ENCODE results near the gene OR1F1. TPM values are rescaled to one million over a fixed set of nuclear protein-coding genes. Genes with fewer than 3 reads are reported as not detected.
"Not testable (repeated sequence)": the region's sequence is repeated elsewhere in the genome, so short reads cannot be mapped to it uniquely, and the experiment has no call there.

Gene OR1F1
- total RNA-seq, 3 donors from 2014 or later: not detected

DNA sequence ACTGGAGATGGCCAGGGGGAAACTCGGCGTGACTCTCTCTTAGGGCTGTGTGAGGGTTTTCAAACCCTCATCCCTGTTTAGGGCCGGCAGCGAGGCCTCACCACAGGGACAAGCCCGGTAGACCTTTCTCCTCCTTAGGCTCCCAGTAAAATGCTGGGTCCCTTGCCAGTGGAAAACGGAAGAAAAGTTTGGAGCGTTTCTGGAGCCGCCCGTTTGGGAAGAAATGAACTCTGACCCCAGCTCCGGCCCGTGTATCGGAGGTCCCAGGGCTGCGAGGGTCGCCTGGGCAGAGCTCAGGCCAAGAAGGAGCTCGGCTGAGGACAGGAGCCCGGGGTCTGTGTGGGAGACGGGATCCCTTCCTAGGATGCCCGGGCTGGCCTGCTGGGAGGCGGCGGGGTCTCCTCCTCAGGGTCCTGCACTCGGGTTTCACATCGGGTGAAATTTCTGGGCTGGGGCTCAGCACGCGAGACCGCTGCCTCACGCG lies 29.9 kb upstream of the OR1F1 start:
- H3K4me3 Mint-ChIP-seq: peak overlapping the region; percentile 79
- peak; percentile 23 for DNase-seq
- H3K27me3 Mint-ChIP-seq (ENCODE audit: low read depth): no peaks in the 10 kb centered on the region
- no peaks in the 10 kb centered on the region for H3K36me3 Mint-ChIP-seq (ENCODE audit: insufficient read depth)
- peaks cover 21% of the 10 kb centered on the region for H3K4me1 Mint-ChIP-seq (ENCODE audit: low read depth)
- peak; percentile 12 to 18 for ATAC-seq
- peaks cover 15% of the 10 kb centered on the region for H3K9me3 Mint-ChIP-seq

DNA sequence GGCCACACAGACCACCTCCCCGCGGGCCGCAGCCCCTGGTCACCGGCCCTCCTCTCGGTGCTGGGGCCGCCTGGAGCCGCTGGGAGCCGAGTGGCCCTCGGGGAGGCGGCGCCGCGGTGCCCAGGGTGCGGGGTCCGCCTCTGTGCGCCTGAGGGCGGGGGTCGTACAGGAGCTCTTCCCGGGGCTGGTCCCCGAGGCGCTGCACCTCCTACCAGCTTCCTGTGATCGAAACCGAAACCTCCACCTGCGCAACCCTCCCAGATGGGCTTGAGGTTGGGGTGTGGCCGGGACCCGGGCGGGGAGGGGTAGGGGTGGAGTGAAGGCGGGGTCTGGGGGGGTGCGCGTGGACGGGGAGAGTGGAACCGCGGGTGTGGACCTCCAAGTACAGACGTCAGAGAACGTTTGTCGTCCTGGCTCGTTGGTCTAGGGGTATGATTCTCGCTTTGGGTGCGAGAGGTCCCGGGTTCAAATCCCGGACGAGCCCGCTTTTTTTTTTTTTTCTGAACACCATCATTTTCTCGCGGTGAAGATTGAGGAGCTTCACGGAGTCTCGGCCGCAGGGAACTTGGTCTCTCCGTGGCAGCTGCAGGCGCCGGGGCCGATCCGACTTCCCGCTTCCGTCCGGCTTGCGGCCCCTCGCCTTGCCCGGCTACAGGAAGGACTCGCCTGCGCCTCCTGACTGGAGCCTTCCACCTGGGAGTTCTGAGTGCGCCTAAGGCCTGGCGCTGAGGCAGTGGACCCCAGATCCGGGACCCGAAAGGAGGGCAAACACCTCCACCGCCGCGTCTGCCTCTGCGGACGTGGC lies 29.3 kb upstream of the OR1F1 start:
- ATAC-seq: peak; percentile 81 to 85
- Mint-ChIP-seq H3K4me1 (ENCODE audit: low read depth) (peaks cover 22% of the 10 kb centered on the region), H3K9me3 (peaks cover 15% of the 10 kb centered on the region), H3K36me3 (ENCODE audit: insufficient read depth) (no peaks in the 10 kb centered on the region), H3K27me3 (ENCODE audit: low read depth) (no peaks in the 10 kb centered on the region), H3K4me3 (peak overlapping the region; percentile 86)
- peak; percentile 96 for DNase-seq

DNA sequence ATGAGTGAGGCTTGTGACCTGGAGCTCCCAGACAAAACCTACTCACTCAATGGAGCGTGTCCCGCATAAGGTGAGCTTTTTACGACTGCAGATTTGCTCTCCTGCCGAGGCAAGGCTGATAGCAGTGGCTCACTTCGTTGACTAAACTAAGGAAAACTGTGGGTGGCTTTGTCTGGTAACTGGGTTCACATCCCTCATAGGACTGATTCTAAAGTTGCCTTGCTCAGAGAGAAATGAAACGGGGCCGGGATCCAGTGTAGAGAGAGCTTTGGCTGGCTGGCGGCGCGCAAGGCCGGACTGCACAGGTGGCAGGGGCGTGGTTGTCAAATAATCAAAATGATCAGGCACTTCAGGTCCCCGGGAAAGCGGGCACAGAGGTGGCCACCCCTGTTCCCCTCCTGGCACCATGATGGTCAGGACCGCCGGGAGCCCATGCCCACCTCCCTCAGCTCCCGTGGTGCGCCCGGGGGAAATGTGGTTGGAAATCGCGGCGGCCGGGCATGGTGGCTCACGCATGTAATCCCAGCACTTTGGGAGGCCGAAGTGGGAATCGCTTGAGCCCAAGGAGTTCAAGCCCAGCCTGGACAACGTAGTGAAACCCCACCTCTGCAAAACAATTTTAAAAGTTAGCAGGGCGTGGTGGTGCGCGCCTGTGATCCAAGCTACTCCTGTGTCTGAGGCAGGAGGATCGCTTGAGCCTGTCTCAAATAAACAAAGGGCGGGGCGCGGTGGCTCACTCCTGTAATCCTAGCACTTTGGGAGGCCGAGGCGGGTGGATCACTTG lies 26.6 kb upstream of the OR1F1 start:
- no peaks in the 10 kb centered on the region for H3K27me3 Mint-ChIP-seq (ENCODE audit: low read depth)
- H3K4me3 Mint-ChIP-seq: no peak overlapping the region
- peaks cover 28% of the 10 kb centered on the region for H3K4me1 Mint-ChIP-seq (ENCODE audit: low read depth)
- ATAC-seq: no peak
- peaks cover 8% of the 10 kb centered on the region for H3K9me3 Mint-ChIP-seq
- no peaks in the 10 kb centered on the region for H3K36me3 Mint-ChIP-seq (ENCODE audit: insufficient read depth)
- DNase-seq: no peak

DNA sequence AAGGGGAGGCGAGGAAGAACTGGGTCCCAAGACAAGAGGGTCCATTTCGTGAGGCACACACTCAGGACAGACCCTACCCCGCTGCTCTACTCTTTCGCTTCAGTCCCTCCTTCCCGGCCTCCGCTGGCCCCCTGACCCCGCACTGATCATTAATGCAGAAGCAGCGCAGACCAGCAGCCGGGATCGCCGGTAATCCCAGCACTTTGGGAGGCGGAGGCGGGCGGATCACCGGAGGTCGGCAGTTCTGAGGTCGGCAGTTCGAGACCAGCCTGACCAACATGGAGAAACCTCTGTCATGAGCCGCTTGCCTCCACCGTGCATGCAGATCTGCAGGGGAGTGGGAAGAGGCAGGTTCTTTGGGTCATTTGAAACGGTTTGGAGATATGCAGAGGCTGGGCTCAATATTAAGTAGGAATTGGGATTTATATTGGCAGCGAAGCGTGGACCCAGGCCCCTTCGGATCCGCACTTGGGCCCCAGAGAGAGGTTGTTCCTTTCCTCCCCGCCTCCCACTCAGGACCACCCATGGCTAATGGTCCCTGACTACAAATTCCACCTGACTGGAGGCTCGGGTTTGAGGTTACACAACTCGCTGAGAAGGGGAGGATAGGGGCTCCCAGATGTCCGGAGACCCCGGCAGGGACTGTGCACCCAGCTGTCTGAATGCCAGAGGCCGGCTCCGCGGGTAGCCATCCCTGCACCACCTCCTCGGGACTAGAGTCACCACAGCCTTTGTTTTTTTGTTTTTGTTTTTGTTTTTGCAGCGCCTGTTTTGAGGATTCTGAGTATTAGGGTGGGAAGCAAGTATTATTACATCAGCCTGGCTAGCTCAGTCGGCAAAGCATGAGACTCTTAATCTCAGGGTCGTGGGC lies 23.6 kb upstream of the OR1F1 start:
- no peak for DNase-seq
- H3K27me3 Mint-ChIP-seq (ENCODE audit: low read depth): no peaks in the 10 kb centered on the region
- no peak for ATAC-seq
- H3K36me3 Mint-ChIP-seq (ENCODE audit: insufficient read depth): no peaks in the 10 kb centered on the region
- peaks cover 16% of the 10 kb centered on the region for H3K4me1 Mint-ChIP-seq (ENCODE audit: low read depth)
- H3K9me3 Mint-ChIP-seq: no peaks in the 10 kb centered on the region
- no peak overlapping the region for H3K4me3 Mint-ChIP-seq

DNA sequence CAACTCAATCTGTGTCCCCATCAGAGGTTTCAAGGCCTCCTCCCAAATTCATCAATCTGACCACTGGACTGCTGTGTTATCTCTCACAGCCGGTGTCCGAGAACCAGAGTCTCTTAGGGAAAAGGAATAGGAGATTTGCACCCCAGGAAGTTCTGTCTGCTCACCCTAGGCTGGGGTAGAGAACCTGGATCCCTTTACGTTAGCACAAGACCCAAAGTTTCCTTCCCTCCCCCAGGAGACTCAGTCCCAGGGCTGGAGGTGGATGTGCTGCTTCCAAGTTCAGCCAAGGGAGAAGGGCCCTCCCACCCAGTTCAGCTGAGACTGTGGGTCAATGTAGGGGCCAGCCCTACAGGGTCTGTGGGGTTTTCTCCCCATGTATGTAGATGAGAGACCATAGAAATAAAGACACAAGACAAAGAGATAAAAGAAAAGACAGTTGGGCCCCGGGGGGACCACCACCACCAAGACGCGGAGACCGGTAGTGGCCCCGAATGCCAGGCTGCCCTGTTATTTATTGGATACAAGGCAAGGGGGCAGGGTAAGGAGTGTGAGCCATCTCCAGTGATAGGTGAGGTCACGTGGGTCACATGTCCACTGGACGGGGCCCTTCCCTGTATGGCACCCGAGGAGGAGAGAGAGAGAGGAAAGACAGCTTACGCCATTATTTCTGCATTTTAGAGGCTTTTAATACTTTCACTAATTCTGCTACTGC lies 22.7 kb upstream of the OR1F1 start:
- no peaks in the 10 kb centered on the region for H3K9me3 Mint-ChIP-seq
- no peaks in the 10 kb centered on the region for H3K36me3 Mint-ChIP-seq (ENCODE audit: insufficient read depth)
- peak in 1 of 2 donors; percentile 19 for ATAC-seq
- no peaks in the 10 kb centered on the region for H3K27me3 Mint-ChIP-seq (ENCODE audit: low read depth)
- DNase-seq: no peak
- peaks cover 8% of the 10 kb centered on the region for H3K4me1 Mint-ChIP-seq (ENCODE audit: low read depth)
- H3K4me3 Mint-ChIP-seq: peak overlapping the region; percentile 56

DNA sequence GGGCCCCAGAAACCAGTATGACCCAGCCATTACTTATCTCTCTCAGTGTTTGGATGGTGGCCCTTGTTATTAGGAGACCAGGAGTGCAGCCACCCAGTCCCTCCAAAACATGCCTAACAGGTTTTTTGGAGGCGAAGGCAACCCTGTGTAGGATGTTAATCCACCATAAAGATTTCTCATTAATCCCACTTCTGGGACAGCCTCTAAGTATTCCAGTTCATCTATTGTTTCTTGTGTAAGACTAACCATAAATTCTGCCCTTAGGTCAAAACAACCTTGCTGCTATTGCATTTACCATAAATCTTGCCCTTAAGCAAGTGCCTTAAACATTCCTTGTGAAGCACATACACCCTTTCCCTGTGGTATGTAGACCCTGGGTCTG lies 21.5 kb upstream of the OR1F1 start:
- Mint-ChIP-seq H3K36me3 (ENCODE audit: insufficient read depth) (no peaks in the 10 kb centered on the region), H3K27me3 (ENCODE audit: low read depth) (peaks cover 6% of the 10 kb centered on the region), H3K4me1 (ENCODE audit: low read depth) (peaks cover 16% of the 10 kb centered on the region), H3K4me3 (no peak overlapping the region), H3K9me3 (no peaks in the 10 kb centered on the region)
- no peak for ATAC-seq
- no peak for DNase-seq

DNA sequence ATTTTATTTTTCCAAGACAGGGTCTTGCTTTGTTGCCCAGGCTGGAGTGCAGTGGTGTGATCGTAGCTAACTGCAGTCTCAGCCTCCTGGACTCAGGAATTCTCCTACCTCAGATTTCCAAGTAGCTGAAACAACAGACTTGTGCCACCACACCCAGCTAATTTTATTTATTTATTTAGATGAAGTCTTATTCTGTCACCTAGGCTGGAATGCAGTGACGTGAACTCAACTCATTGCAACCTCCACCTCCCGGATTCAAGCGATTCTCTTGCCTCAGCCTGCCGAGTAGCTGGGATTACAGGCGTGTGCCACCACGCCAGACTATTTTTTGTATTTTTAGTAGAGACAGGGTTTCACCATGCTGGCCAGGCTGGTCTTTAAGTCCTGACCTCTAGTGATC lies 19.3 kb upstream of the OR1F1 start:
- not testable (repeated sequence) for H3K36me3 Mint-ChIP-seq (ENCODE audit: insufficient read depth); ATAC-seq; H3K9me3 Mint-ChIP-seq

DNA sequence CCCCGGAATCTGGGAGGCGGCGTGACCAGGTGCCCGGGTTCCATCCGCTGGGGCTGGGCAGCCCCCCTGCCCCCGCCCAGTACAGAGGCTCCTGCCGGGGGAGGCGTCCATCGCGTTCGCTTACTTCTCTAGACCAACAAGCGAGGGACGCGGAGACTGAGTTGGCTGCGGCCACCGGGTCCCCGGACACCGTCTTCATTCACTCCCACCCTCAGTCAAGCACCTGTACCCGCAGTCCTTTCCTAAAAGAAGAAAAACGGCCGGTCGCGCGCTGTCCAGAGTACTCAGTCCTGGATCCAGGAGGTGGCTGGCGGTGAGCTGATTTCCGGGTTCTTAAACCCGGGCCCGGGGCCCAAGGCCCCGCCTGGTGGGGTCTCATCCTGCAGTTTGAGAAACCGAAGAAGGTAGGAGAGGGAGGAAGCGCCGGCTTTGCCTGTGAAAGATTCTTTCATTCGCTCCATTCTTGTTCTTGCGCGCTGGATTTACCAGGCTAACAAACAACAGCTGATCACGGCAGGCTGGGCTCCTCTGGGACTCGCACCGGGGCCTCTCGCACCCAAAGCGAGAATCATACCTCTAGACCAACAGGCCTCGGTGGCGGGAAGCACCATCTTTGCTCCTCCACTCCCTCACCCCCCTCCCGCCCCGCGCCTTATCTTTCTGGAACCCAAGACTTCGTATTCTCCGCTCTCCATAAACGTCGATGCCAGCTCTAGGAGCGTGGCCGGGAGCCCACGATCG lies 17.4 kb upstream of the OR1F1 start:
- peak; percentile 7 to 12 for ATAC-seq
- Mint-ChIP-seq H3K4me3 (peak overlapping the region; percentile 76), H3K9me3 (no peaks in the 10 kb centered on the region), H3K4me1 (ENCODE audit: low read depth) (peaks cover 29% of the 10 kb centered on the region), H3K36me3 (ENCODE audit: insufficient read depth) (no peaks in the 10 kb centered on the region), H3K27me3 (ENCODE audit: low read depth) (peaks cover 31% of the 10 kb centered on the region)
- no peak for DNase-seq

More for the DNA sequence above, 19.3 kb upstream of the OR1F1 start:
- H3K4me3 Mint-ChIP-seq, DNase-seq: not testable (repeated sequence)
- peaks cover 25% of the 10 kb centered on the region for H3K4me1 Mint-ChIP-seq (ENCODE audit: low read depth)
- peaks cover 19% of the 10 kb centered on the region for H3K27me3 Mint-ChIP-seq (ENCODE audit: low read depth)

DNA sequence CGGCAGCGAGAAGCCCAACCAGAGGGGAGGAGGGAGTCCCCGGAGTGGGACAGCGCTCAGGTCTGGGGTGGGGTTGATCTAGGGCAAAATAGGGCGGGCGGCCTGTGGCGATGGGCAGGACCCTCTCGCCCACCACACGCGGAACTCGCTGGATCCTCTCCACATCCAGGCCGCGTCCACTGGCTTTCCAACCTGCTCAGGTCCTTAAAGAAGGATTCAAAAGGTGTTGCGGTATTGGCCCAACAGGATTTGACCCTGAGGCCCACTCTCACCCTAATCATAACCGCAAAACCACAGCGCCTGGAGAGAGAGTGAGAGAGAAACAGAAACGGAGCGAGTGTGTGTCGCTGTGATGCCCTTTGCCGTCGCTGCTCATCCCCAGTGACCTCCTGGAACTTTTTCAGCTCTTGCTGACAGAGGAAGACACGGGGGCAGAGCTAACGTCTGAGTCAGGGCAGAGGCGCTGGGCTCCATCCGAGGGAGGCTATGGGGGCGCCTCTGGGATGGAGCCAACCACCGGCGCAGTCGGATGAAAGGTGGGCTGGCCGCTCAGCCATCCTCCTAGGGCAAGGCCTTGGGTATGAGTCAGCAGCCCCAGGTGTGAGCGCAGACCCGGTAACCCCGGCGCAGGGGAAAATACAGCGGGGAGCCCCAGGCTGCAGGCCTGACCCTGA lies 16.7 kb upstream of the OR1F1 start:
- DNase-seq: peak; percentile 70
- Mint-ChIP-seq H3K27me3 (ENCODE audit: low read depth) (peaks cover 39% of the 10 kb centered on the region), H3K9me3 (no peaks in the 10 kb centered on the region)

DNA sequence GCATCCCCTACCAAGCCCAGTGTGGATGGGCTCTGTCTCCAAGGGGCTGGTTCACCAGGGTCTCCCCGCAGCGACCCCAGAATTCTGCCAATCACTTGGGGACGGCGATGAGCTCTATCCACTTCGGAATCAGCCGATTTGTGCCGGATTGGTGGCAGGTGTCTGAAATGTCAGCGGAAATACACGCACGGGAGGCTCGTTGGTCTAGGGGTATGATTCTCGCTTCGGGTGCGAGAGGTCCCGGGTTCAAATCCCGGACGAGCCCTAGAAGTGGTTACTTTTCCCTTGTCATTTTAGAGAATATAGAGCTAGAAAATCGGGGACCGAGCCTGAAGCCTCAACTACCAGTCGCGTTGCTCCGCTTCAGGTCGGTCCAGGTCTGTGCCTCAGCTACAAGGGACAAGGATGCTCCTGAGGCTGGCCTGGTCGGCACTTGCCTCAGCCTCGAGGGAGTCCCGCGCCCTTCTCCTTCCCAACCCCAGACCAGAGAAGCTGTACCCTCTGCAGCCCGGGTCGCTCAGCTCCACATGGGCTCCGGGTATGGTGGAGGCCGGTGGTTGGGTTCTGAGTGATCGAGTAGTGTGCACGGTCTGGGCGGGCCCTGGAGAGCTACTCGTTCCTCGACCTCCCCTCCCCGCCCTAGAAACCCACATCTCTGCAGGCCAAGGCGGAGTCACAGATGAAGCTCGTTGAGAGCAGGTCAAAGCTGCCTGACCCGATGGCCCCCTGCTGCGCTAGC lies 16.0 kb upstream of the OR1F1 start:
- Mint-ChIP-seq H3K36me3 (ENCODE audit: insufficient read depth) (no peaks in the 10 kb centered on the region), H3K27me3 (ENCODE audit: low read depth) (peaks cover 45% of the 10 kb centered on the region), H3K4me3 (peak overlapping the region; percentile 76), H3K4me1 (ENCODE audit: low read depth) (peaks cover 31% of the 10 kb centered on the region), H3K9me3 (no peaks in the 10 kb centered on the region)
- ATAC-seq (peak; percentile 31 to 38), DNase-seq (peak; percentile 40)

More for the DNA sequence above, 16.7 kb upstream of the OR1F1 start:
- H3K4me1 Mint-ChIP-seq (ENCODE audit: low read depth): peaks cover 31% of the 10 kb centered on the region
- peak overlapping the region; percentile 76 for H3K4me3 Mint-ChIP-seq
- ATAC-seq: peak; percentile 71 to 74
- H3K36me3 Mint-ChIP-seq (ENCODE audit: insufficient read depth): no peaks in the 10 kb centered on the region

DNA sequence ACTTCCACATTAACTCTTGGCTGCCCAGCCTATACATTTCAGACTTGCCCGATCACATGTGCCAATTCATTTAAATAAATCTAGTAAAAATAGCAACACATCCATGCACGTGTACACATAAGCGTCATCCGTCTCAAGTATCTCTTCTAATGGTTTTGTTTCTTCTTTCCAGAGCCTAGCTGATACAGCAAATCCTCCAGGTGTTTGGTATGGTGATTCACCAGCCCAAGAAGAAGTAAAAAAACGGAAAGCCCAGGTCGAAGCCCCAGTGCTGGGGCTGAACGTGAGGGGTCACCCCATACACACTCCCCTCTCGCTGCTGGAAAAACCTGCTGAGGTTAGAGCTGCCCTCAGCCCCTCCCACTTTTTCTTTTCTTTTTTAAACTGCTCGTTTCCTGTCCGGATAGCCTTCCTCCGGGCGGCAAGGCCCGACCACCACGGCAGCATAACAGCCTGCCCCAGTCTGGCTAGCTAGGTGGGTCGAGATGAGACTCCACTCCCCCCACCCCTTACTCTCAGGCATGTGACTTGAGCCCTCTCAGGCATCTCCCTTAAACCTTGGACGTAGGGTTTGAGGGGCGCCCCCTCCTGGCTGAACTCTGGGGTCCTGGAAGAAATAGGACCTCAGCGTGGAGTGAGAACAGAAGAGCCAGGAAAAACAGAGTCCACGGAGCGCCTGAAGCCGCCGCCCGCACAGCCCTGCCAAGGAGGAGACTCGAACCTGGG lies 13.9 kb upstream of the OR1F1 start:
- peaks cover 62% of the 10 kb centered on the region for H3K27me3 Mint-ChIP-seq (ENCODE audit: low read depth)
- H3K4me1 Mint-ChIP-seq (ENCODE audit: low read depth): peaks cover 31% of the 10 kb centered on the region
- no peak for DNase-seq
- ATAC-seq: peak in 1 of 2 donors; percentile 9
- peak overlapping the region; percentile 26 for H3K4me3 Mint-ChIP-seq
- H3K36me3 Mint-ChIP-seq (ENCODE audit: insufficient read depth): no peaks in the 10 kb centered on the region
- H3K9me3 Mint-ChIP-seq: no peaks in the 10 kb centered on the region
